Retina (tissue), 1 donor: ENCODE measurements around the gene AZIN2.

ENCODE experiments used
- DNase-seq: peaks from one replicate; pipeline ENCODE4 v3.0.0-alpha.2; 2016

Gene AZIN2

GRCh38 chr1:33157131-33157530 is 76.2 kb downstream of the AZIN2 start:
- no peak for DNase-seq

GRCh38 chr1:33158366-33158765 is 77.4 kb downstream of the AZIN2 start:
- DNase-seq = no peak

- DNase-seq = no peak
Observed at GRCh38 chr1:33159577-33159976, 78.6 kb downstream of the AZIN2 start.

- DNase-seq = peak; percentile 93
Observed at GRCh38 chr1:33161061-33161681, 80.2 kb downstream of the AZIN2 start.

GRCh38 chr1:33162141-33162540 is 81.2 kb downstream of the AZIN2 start:
- no peak for DNase-seq

GRCh38 chr1:33163621-33164519 is 82.9 kb downstream of the AZIN2 start:
- peak; percentile 37 for DNase-seq

GRCh38 chr1:33165209-33165608 is 84.3 kb downstream of the AZIN2 start:
- no peak for DNase-seq

GRCh38 chr1:33165809-33166208 is 84.9 kb downstream of the AZIN2 start:
- DNase-seq = no peak

- no peak for DNase-seq
Observed at GRCh38 chr1:33167650-33168447, 86.9 kb downstream of the AZIN2 start.

GRCh38 chr1:33168556-33169289 is 87.8 kb downstream of the AZIN2 start:
- DNase-seq = no peak

GRCh38 chr1:33169290-33170055 is 88.5 kb downstream of the AZIN2 start:
- DNase-seq = peak; percentile 21
